Effector CD8-positive, alpha-beta T cell (primary cell): ENCODE data around the gene TLR2.

Experiments
- DNase-seq: peaks from one replicate; lab custom pipeline; 2025; lab: John Stamatoyannopoulos, UW
- total RNA-seq, 4 experiments: gene quantifications; one replicate each; lab custom pipeline; 2026; lab: John Stamatoyannopoulos, UW

The TLR2 gene
- 0.18 to 2.6 (median 0.54) reads per million in 4 experiments for total RNA-seq

GRCh38 chr4:153684182-153684970 lies at the start of gene TLR2:
Gene TLR2, plus strand, starts transcription at chr4:153684280. Its CDS starts 18,628 bp downstream, at chr4:153702908.
- peak; percentile 53 for DNase-seq

GRCh38 chr4:153634738-153635353 lies 49.2 kb upstream of the TLR2 start:
- DNase-seq = no peak

GRCh38 chr4:153635846-153636245 lies 48.2 kb upstream of the TLR2 start:
- DNase-seq = no peak

GRCh38 chr4:153637201-153637600 lies 46.9 kb upstream of the TLR2 start:
- no peak for DNase-seq

GRCh38 chr4:153638011-153638410 lies 46.1 kb upstream of the TLR2 start:
- DNase-seq = no peak

- DNase-seq = no peak
Observed at GRCh38 chr4:153638999-153639398, 45.1 kb upstream of the TLR2 start.

- no peak for DNase-seq
Observed at GRCh38 chr4:153639833-153640802, 44.0 kb upstream of the TLR2 start.

- DNase-seq = no peak
Observed at GRCh38 chr4:153641532-153641931, 42.5 kb upstream of the TLR2 start.

- no peak for DNase-seq
Observed at GRCh38 chr4:153643406-153644383, 40.4 kb upstream of the TLR2 start.

- DNase-seq = no peak
Observed at GRCh38 chr4:153645183-153645582, 38.9 kb upstream of the TLR2 start.

GRCh38 chr4:153646261-153646660 lies 37.8 kb upstream of the TLR2 start:
- DNase-seq = no peak

GRCh38 chr4:153646978-153647377 lies 37.1 kb upstream of the TLR2 start:
- DNase-seq = no peak

GRCh38 chr4:153647975-153648374 lies 36.1 kb upstream of the TLR2 start:
- DNase-seq = no peak

GRCh38 chr4:153649572-153649991 lies 34.5 kb upstream of the TLR2 start:
- no peak for DNase-seq

- no peak for DNase-seq
Observed at GRCh38 chr4:153651116-153651515, 33.0 kb upstream of the TLR2 start.

GRCh38 chr4:153651587-153651986 lies 32.5 kb upstream of the TLR2 start:
- DNase-seq = no peak

GRCh38 chr4:153652051-153652784 lies 31.9 kb upstream of the TLR2 start:
- no peak for DNase-seq

GRCh38 chr4:153655002-153655541 lies 29.0 kb upstream of the TLR2 start:
- no peak for DNase-seq

GRCh38 chr4:153655928-153656327 lies 28.2 kb upstream of the TLR2 start:
- DNase-seq = no peak
